H1 (cell line): ENCODE results near the gene AKAP9.

ENCODE experiments used
- ATF3 ChIP-seq: IDR thresholded peaks from 2 replicates; pipeline ENCODE4 v1.6.1; 2011; ENCODE audit warnings: low read depth, mild to moderate bottlenecking, low read length; ENCODE audit not compliant: insufficient read depth
- CBX5 ChIP-seq: fragments of 300-800, 300-1000 bp; sonication (generic); IDR thresholded peaks from 2 replicates; pipeline ENCODE4 v1.7.1; 2016; ENCODE audit warnings: antibody characterized with exemption, low read length, low read depth
- CHD7 ChIP-seq: fragments of 300-600 bp; sonication (generic); IDR thresholded peaks from 2 replicates; pipeline ENCODE4 v1.7.1; 2012; ENCODE audit warnings: low read length, moderate library complexity, mild to moderate bottlenecking, inconsistent platforms; ENCODE audit not compliant: insufficient replicate concordance
- CTCF ChIP-seq, 3 experiments: IDR thresholded peaks; 1 replicate in 2 of 3; 2 replicates in 1 of 3; pipeline versions ENCODE4 v1.5.1 to v1.6.1; 2011; ENCODE audit warnings: low read length in 3 of 3, mild to moderate bottlenecking in 3 of 3, inconsistent platforms in 2 of 3, low read depth in 1 of 3, moderate library complexity in 1 of 3; ENCODE audit not compliant: insufficient read depth in 1 of 3; ENCODE audit errors: control extremely low read depth in 1 of 3
- E2F6 ChIP-seq: IDR thresholded peaks from 2 replicates; pipeline ENCODE4 v1.6.1; 2012; ENCODE audit warnings: inconsistent platforms
- EZH2 ChIP-seq: fragments of 200-600 bp; sonication (generic); IDR thresholded peaks from 2 replicates; pipeline ENCODE4 v1.7.1; 2012; ENCODE audit warnings: low read depth, mild to moderate bottlenecking, moderate library complexity, low read length, inconsistent platforms; ENCODE audit not compliant: severe bottlenecking
- GABPA ChIP-seq: IDR thresholded peaks from 2 replicates; pipeline ENCODE4 v1.6.1; 2011; ENCODE audit warnings: mild to moderate bottlenecking, low read length, moderate library complexity, borderline replicate concordance; ENCODE audit not compliant: insufficient read depth
- JUND ChIP-seq: IDR thresholded peaks from 2 replicates; pipeline ENCODE4 v1.6.1; 2011; ENCODE audit warnings: mild to moderate bottlenecking, improper control_type of control experiment, low read length
- MAX ChIP-seq: IDR thresholded peaks from 2 replicates; pipeline ENCODE4 v1.6.1; 2012; ENCODE audit warnings: inconsistent platforms
- POLR2A ChIP-seq, 2 experiments: IDR thresholded peaks; 1 replicate in 1 of 2; 2 replicates in 1 of 2; pipeline ENCODE4 v1.6.1; 2011; ENCODE audit warnings: low read depth in 2 of 2, low read length in 2 of 2, mild to moderate bottlenecking in 2 of 2; ENCODE audit errors: control extremely low read depth in 1 of 2
- POLR2AphosphoS5 ChIP-seq: IDR thresholded peaks from 2 replicates; pipeline ENCODE4 v1.6.1; 2011; ENCODE audit warnings: low read depth, low read length
- SIRT6 ChIP-seq: IDR thresholded peaks from one replicate; pipeline ENCODE4 v1.7.1; 2012; ENCODE audit warnings: low read length, inconsistent platforms
- USF2 ChIP-seq: IDR thresholded peaks from 2 replicates; pipeline ENCODE4 v1.6.1; 2011; ENCODE audit warnings: low read length, improper control_type of control experiment

- TF ChIP-seq GABPA (no peak), CBX5 (no peak), POLR2A (IDR thresholded peaks at IDR 0.05; ENCODE audit: control extremely low read depth in 1 of 2, low read depth in 2 of 2, low read length in 2 of 2) (no peak), ATF3 (no peak), MAX (no peak), SIRT6 (no peak), EZH2 (no peak), CTCF (IDR thresholded peaks at IDR 0.05; ENCODE audit: control extremely low read depth in 1 of 3, insufficient read depth in 1 of 3, low read depth in 1 of 3, low read length in 3 of 3) (no peak), E2F6 (no peak), POLR2AphosphoS5 (no peak), USF2 (no peak), JUND (no peak), CHD7 (no peak)
Observed at GRCh38 chr7:92044148-92044547, 103.5 kb downstream of the AKAP9 start.
